Coronary artery (tissue), 2 donors: ENCODE results near the gene ZNF385B.

Source experiments
- DNase-seq: peaks from one replicate; pipeline ENCODE4 v3.0.0-alpha.2; 2017; ENCODE audit warnings: low spot score
- H3K27ac ChIP-seq, 2 donors: fragments of 200-600 bp; sonication (generic); one replicate each; pipeline ENCODE4 v1.5.1; 2016 to 2019
- H3K4me3 ChIP-seq: fragments of 200-600 bp; sonication (generic); 2 replicates; pipeline ENCODE4 v1.5.1; 2016; ENCODE audit warnings: mild to moderate bottlenecking, moderate library complexity
- TF ChIP-seq, protein P1 (sequence below): fragments of 200-600 bp; sonication (generic); IDR thresholded peaks from one replicate; pipeline ENCODE4 v1.5.1; 2019; ENCODE audit warnings: antibody characterized with exemption

ZNF385B gene

DNA sequence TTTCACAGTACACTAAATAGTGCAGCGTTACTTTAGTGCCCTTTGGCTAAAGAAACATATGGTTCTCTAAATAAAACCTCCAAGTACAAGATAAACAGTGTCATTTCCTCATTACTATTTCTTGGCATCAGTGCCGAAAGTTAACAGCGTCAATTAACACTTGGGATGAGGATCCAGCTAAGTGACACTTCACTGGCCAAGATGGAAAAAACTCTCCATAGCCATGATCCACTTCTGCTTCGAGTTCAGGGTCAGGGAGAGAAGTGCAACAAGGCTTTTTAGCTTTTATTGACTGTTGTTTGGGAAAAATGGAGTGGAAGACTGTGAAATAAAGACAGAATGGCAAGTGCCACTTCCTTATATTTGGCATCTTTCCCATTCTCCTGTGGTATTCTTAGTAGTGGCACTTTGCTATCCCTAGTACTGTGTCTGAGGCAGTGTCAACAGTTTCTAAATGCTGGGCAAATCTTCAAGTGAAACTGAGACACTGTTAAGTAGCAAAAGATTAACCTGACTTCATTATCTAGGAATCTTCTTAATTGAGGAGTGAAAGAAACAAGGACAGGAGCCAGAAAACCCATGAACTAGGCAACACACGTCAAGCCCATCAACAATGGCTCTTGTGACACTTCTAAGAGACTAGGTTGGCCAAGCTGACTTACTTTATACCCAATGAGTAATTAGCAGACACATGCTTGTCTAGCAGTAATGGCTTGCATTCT is 374.2 kb downstream of the ZNF385B start:
- no peak overlapping the region for H3K27ac ChIP-seq

DNA sequence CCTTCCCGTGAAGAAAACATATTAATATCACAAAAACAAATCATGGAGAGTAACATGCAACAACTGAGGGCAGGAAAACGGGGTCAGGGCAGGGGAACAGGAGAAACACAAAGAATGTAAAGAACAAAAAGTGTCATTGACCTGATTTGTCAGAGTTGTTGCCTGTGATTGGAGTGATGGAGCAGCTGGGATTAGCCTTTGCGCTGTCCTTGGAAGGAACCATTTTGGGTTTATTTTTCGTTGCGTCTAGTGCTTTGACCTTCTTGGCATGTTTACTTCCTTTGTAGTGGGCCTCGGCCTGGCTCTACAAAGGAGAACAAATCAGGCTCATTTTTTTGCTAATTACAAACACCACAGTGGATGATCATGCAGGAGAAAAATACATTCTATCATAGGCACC is 378.3 kb downstream of the ZNF385B start:
- no peak overlapping the region for H3K4me3 ChIP-seq
- no peak for DNase-seq
- TF ChIP-seq, protein P1, sequence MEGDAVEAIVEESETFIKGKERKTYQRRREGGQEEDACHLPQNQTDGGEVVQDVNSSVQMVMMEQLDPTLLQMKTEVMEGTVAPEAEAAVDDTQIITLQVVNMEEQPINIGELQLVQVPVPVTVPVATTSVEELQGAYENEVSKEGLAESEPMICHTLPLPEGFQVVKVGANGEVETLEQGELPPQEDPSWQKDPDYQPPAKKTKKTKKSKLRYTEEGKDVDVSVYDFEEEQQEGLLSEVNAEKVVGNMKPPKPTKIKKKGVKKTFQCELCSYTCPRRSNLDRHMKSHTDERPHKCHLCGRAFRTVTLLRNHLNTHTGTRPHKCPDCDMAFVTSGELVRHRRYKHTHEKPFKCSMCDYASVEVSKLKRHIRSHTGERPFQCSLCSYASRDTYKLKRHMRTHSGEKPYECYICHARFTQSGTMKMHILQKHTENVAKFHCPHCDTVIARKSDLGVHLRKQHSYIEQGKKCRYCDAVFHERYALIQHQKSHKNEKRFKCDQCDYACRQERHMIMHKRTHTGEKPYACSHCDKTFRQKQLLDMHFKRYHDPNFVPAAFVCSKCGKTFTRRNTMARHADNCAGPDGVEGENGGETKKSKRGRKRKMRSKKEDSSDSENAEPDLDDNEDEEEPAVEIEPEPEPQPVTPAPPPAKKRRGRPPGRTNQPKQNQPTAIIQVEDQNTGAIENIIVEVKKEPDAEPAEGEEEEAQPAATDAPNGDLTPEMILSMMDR = no peak
- H3K27ac ChIP-seq = no peak overlapping the region

More for the DNA sequence above, 374.2 kb downstream of the ZNF385B start:
- TF ChIP-seq, protein P1 = no peak
- no peak for DNase-seq
- no peak overlapping the region for H3K4me3 ChIP-seq

- no peak overlapping the region for H3K27ac ChIP-seq
- H3K4me3 ChIP-seq = no peak overlapping the region
- TF ChIP-seq, protein P1 = no peak
- DNase-seq = no peak
Observed at GRCh38 chr2:179479947-179480346, 381.5 kb downstream of the ZNF385B start.

GRCh38 chr2:179478771-179479170 is 382.6 kb downstream of the ZNF385B start:
- Histone ChIP-seq H3K4me3 (no peak overlapping the region), H3K27ac (no peak overlapping the region)
- TF ChIP-seq, protein P1 = no peak
- DNase-seq = no peak

DNA sequence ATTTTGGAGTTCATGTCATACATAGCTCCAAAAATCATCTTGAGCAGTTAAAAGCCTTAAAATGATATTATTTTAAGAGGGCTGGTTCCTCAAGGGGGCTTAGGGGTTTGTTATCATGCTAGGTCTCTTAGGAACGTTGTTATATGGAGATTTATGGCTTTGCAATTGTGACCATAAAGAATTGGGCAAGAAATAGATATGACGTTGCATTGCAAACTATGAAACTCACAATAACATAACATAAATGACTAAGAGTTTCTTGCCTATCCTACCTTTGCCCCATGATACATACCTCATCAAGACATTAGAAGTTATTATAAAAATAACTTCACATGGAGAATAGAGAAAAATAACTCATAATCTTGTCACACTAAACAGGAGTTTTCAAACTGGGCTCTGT is 390.4 kb downstream of the ZNF385B start:
- H3K4me3 ChIP-seq = no peak overlapping the region
- no peak overlapping the region for H3K27ac ChIP-seq
- no peak for DNase-seq
- TF ChIP-seq, protein P1 = no peak

DNA sequence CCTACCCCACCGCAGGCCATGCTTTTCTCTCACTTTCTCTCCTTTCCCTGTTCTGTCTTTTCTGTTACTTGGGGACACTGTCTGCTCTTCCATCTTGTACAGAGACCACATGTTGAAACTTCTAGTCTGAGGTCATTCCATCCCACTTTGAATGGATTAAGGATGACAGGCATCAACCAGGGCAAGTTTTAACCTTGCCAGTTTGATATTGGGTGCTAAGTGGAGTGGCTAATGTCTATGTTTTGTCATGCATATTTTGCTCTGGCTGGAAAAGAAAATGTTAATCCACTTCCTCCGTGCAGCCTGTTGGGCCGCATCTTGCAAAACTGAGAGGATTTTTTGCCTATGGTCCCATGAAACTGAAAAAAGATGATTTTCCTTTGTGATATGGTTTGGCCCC is 391.3 kb downstream of the ZNF385B start:
- no peak overlapping the region for H3K27ac ChIP-seq
- TF ChIP-seq, protein P1 = no peak
- DNase-seq = no peak
- no peak overlapping the region for H3K4me3 ChIP-seq

DNA sequence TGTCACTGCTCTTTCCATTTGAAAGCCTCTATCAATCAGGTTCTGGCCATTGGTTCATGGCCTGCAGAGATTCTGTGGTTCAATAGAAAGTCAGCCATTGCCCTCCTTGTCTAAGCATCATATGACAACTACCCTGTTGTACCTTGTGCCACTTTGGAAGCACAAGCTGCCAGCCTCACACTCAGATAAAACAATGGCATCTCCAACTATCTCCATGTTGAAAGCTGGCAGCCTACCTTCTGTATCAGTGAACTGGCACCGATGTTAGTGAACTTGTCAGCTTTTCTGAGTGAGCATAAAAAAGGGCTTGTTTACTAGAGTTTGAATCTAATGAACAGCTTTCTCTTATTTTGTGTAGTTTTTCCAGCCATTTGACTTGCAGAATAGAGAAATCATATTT is 393.5 kb downstream of the ZNF385B start:
- TF ChIP-seq, protein P1 = no peak
- H3K27ac ChIP-seq = no peak overlapping the region
- H3K4me3 ChIP-seq = no peak overlapping the region
- no peak for DNase-seq
